Measurements from ENCODE around the gene PRKN.

DNA sequence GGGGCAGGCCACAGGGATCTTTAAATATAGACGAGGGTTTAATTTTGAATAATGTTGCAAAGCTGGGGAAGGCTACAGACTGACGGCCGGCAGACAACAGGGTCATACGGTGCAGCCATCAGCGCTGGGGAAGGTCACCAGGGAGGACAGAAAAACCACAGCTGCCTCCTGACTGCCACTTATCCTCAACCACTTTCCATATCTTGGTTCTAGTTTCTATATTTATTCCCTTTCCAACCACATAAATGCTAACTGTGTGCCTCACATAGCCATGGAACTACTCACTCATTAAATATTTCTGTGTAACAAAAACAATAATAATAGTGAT, 1368.0 kb downstream of the PRKN start:
- TF ChIP-seq, protein P1, sequence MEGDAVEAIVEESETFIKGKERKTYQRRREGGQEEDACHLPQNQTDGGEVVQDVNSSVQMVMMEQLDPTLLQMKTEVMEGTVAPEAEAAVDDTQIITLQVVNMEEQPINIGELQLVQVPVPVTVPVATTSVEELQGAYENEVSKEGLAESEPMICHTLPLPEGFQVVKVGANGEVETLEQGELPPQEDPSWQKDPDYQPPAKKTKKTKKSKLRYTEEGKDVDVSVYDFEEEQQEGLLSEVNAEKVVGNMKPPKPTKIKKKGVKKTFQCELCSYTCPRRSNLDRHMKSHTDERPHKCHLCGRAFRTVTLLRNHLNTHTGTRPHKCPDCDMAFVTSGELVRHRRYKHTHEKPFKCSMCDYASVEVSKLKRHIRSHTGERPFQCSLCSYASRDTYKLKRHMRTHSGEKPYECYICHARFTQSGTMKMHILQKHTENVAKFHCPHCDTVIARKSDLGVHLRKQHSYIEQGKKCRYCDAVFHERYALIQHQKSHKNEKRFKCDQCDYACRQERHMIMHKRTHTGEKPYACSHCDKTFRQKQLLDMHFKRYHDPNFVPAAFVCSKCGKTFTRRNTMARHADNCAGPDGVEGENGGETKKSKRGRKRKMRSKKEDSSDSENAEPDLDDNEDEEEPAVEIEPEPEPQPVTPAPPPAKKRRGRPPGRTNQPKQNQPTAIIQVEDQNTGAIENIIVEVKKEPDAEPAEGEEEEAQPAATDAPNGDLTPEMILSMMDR (IDR thresholded peaks at IDR 0.05; ENCODE audit: extremely low read depth in 1 of 2, insufficient read depth in 1 of 2, low read depth in 1 of 2, low read length in 2 of 2) = no peak
- TF ChIP-seq POLR2AphosphoS5 (IDR thresholded peaks at IDR 0.05; ENCODE audit: insufficient read depth, low read depth, low read length) = no peak
- no peak for TF ChIP-seq EZH2 (IDR thresholded peaks at IDR 0.05; ENCODE audit: borderline replicate concordance, low read depth, low read length, severe bottlenecking)
- no peak for TF ChIP-seq MYC (IDR thresholded peaks at IDR 0.05; ENCODE audit: low read depth, low read length)
- TF ChIP-seq POLR2A (IDR thresholded peaks at IDR 0.05; ENCODE audit: low read depth, low read length) = no peak
- TF ChIP-seq JUN (IDR thresholded peaks at IDR 0.05; ENCODE audit: borderline replicate concordance, insufficient read depth, insufficient read length, low read depth) = no peak
- TF ChIP-seq, protein P2, sequence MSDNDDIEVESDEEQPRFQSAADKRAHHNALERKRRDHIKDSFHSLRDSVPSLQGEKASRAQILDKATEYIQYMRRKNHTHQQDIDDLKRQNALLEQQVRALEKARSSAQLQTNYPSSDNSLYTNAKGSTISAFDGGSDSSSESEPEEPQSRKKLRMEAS (IDR thresholded peaks at IDR 0.05; ENCODE audit: insufficient read depth, insufficient read length) = no peak
- no peak for TF ChIP-seq GATA2 (IDR thresholded peaks at IDR 0.05; ENCODE audit: insufficient read depth, insufficient read length, low read depth, low read length)
- no peak for TF ChIP-seq FOS (IDR thresholded peaks at IDR 0.05; ENCODE audit: borderline replicate concordance, insufficient read depth, low read length)

Data from endothelial cell of umbilical vein (primary cell).